HG02852 (cell line): ENCODE results near the gene ALDH1A1.
"Not testable (repeated sequence)": the region's sequence is repeated elsewhere in the genome, so short reads cannot be mapped to it uniquely, and the experiment has no call there.

Experiments used
- ATAC-seq: cut with Tn5 transposase; IDR thresholded peaks from one replicate; pipeline ENCODE4 v1.9.1; 2021; ENCODE audit warnings: mild to moderate bottlenecking, moderate library complexity; ENCODE audit not compliant: unreplicated experiment

ALDH1A1 gene

GRCh38 chr9:72863456-72864094, 89.3 kb downstream of the ALDH1A1 start:
- no peak for ATAC-seq

- ATAC-seq: not testable (repeated sequence)
Measured at GRCh38 chr9:72862788-72863187, 90.1 kb downstream of the ALDH1A1 start.

GRCh38 chr9:72858089-72858912, 94.6 kb downstream of the ALDH1A1 start:
- no peak for ATAC-seq

DNA sequence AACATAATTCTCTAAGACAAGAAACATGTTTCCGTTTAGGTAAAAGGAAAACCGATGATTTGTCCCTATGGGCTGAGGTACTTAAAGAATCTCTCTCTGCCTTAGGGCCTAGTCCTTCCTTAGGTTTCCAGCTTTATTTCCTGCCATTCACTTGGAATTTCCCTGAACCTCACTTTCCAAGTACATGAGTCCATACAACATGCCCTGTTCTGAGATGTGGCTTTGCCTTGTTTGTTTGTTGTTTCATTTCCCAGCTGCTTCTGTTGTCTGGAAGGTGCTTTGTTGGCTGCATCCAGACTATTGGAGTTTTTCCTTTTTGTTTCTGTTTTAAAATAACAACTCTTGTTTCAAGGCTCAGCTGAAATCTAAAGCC, 95.2 kb downstream of the ALDH1A1 start:
- no peak for ATAC-seq

DNA sequence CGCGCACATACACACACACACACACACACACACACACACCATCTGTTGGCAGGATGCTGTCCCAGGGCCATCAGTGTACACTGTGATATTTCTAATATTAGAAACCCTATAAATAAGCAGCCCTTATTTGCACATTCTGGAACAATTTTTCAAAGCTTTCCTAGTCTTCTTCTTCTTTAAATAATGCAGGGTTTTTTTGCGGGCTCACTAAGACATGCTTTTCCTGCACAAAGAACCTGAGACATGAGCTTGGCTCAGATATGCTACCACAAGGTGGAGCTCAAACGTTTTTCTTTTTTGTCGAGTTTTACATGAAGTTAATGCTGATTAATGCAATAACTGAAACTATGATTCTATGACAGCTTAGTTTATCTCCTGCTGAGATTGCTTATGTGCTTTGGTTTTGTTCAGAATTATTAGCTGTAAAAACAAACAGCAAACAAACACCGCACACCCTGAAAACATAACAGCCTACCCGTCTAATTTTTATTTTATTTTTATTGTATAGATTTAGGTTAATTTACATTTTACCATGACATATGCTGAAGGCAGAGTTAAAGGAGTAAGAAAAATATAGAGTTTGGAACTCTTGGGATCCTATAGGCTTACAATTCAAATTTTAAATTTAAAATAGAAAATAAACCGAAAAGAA, 95.8 kb downstream of the ALDH1A1 start:
- no peak for ATAC-seq

DNA sequence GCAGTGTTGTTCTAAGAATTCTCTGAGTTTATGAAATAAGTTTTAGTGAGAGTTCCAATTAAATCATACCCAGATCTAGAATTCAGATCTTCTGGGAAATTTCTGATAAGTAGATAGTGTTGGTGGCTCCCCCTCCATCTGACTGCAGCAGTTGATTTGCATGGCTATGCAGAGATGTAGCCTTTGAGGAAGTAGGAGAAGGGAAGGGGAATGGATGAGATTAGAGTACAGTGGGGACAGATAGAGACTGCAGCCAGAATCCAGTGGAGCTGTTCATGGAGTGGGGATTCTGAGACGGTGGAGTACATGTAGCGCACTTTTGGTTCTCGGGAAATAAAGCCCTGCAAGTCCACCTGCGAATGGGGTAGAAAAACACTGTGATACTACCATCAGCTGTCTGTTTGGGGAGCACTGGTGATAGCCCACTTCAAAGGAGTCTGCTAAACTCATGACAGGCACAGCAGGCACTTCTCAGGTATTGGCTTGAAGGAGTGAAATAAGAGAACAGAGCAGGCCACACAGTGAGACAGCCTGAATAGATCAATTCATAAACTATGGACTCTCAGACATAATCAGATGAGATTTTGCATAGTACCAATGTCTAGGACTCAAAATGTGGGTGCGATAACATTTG, 96.8 kb downstream of the ALDH1A1 start:
- no peak for ATAC-seq

GRCh38 chr9:72855321-72855720, 97.5 kb downstream of the ALDH1A1 start:
- no peak for ATAC-seq
